GM04503 (cell line): ENCODE data around the gene DNAJB6.
A peak's percentile ranks its signal among the peaks of the same experiment; 100 is the strongest.

Experiments
- DNase-seq: peaks from one replicate; pipeline ENCODE4 v3.0.0-alpha.2; 2012; ENCODE audit warnings: low read depth

The DNAJB6 gene

GRCh38 chr7:157370742-157371141 lies 33.9 kb downstream of the DNAJB6 start:
- no peak for DNase-seq

GRCh38 chr7:157371296-157371695 lies 34.5 kb downstream of the DNAJB6 start:
- DNase-seq: no peak

- no peak for DNase-seq
Measured at GRCh38 chr7:157372300-157373232, 35.8 kb downstream of the DNAJB6 start.

DNA sequence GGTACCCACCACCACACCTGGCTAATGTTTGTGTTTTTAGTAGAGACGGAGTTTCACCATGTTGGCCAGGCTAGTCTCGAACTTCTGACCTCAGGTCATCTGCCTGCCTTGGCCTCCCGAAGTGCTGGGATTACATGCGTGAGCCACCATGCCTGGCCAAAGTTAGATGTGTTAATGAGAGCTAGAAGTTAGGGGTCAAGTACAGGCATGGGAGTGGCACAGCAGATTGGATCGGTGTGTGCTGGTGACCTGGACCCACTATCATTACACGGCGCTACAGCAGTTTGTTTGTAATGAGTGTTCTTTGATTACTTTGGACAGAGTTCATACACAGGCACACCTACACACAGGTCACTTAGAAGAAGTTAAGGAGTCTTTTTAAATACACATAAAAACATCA lies 36.7 kb downstream of the DNAJB6 start:
- no peak for DNase-seq

DNA sequence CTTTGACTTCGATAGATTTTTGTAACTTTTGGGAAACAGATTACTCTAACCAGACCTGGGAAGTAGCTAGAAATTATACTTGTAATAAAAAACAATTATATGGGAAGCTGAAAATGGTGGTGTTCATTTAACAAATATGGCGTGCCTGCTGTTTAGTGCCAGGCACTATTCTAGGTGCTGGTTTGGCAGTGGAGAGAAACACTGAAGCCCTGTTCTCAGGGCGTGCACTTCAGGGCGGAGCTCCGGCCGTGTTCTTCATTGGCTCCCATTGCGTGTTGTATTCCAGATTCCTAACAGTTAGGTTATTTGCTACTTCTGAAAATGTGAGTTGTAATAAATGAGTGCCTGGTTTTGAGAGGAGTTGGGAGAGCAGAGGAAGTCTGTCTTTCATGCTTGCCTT lies 38.6 kb downstream of the DNAJB6 start:
- no peak for DNase-seq

DNA sequence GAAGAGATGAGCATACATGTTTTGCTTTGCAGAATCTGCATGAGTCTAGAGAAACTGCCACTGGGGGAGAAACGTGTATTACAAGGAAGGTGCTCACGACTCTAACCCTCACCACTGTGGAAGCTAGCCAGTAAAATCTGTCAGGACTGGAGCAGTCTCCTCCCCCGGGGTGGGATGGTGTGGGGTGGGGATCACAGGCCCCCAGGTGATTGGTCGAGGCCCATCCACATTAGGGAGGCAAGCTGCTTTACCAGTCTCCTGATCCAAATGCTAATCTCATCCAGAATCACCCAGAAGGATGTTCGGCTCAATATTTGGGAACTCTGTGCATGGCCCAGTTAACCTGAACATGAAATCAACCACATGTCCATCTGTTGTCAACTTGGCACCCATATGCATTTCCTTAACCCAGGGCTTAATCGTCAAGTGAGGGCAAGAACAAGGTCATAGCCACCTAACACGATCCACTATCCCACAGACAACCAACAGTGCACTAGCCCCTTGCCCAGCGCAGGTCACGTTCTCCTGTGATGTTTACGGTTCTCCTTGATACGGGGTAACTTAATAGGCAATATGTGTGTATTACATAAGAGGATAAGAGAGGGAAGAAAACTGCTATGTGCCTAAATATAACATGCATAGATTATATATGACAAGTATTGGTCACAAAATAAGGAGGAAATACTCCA lies 40.8 kb downstream of the DNAJB6 start:
- DNase-seq: no peak

DNA sequence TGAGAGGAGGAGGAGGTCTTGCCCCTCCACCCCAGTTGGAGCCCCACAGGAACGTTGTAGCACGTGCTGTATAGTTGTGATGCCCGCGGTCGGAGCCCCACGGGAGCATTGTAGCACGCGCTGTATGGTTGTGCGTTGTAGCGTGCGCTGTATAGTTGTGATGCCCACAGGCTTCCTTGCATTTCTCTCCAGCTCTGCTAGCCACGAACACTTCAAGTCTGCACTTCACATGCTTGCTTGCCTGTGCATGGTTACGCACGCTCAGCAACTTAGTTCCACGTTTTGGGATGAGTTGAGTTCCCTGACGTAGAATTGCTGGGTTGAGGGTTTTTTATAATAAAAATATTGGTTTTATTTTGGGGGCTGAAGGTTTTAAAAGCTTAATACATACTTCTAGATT lies 41.6 kb downstream of the DNAJB6 start:
- no peak for DNase-seq

- DNase-seq: no peak
Measured at GRCh38 chr7:157379493-157379892, 42.7 kb downstream of the DNAJB6 start.

- no peak for DNase-seq
Measured at GRCh38 chr7:157380416-157380815, 43.6 kb downstream of the DNAJB6 start.

GRCh38 chr7:157383868-157384267 lies 47.1 kb downstream of the DNAJB6 start:
- DNase-seq: no peak

DNA sequence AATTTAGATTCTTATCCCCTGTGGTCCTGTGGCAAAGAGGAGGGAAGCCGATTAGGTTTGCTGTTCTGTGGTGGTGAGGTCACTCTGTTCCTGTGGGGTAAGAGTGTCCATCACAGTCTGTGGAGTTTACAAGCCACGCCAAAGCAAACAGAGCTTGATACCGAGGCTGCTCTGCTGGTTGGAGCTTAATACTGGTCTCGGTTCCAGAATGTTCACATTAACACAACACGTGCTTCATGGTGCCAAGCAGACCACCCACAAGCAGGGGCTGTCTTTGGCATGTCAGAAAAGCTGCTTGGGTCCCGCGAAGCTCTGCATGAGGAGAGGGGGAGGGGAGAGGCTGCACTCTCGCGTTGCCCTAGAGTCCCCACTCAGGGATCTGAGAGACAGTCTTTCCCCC lies 47.5 kb downstream of the DNAJB6 start:
- no peak for DNase-seq

GRCh38 chr7:157386979-157387800 lies 50.4 kb downstream of the DNAJB6 start:
- DNase-seq: peak; percentile 29

GRCh38 chr7:157388301-157388700 lies 51.5 kb downstream of the DNAJB6 start:
- no peak for DNase-seq

GRCh38 chr7:157389951-157390730 lies 53.3 kb downstream of the DNAJB6 start:
- DNase-seq: peak; percentile 54

GRCh38 chr7:157391036-157391710 lies 54.4 kb downstream of the DNAJB6 start:
- no peak for DNase-seq

GRCh38 chr7:157392256-157393037 lies 55.6 kb downstream of the DNAJB6 start:
- DNase-seq: no peak

GRCh38 chr7:157394246-157395191 lies 57.7 kb downstream of the DNAJB6 start:
- no peak for DNase-seq

DNA sequence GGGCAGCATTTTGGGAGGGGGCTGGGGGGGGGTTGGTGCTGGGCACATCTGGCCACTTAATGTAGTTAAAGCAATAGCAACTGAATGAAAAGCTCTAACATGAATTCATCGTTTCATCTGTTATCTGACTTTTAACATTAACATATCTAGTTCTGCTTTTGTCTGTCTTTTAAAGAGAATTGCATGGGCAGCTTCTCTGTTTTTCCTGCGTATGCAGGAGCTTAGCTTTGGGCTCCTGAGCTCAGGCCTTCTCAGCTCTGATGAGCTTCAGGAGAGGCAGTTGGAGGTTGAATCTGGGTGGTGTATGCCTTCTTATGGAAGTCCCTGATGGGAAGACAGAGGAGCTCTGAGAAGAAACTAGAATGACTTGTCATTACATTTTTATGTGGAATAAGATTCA lies 58.4 kb downstream of the DNAJB6 start:
- no peak for DNase-seq
